Measurements from ENCODE around the gene DHDH.
"Not testable (repeated sequence)": the region's sequence is repeated elsewhere in the genome, so short reads cannot be mapped to it uniquely, and the experiment has no call there.

The DHDH gene

DNA sequence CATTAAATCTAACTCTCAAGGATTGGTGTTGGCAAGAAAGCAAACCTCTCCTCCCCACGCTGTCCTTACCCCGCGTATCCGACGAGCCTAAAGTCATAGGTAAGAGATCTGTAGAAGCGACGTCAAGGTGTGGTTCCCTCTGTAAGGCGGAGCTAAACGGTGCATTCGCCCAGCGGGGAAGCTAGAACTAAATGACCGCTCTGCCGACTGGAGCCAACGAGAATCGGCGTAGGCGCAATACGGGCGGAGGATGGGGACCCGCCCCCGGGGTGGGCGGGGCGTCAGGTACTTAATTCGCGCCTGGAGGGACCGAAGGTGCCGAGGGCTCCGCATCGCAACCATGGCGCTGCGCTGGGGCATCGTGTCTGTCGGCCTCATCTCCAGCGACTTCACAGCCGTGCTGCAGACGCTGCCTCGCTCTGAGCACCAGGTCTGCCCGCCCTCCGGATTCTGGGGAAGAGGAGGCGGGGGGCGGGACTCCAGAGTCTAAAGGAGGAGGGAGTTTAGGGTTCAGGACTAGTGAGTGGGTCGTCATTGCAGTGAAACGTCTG is at the start of gene DHDH:
DHDH (plus strand) TSS at position 318 of the 551 bp plus-strand sequence; CDS start at position 341, 23 bp downstream.
- no peaks in the 10 kb centered on the region for H3K9me3 Mint-ChIP-seq
- H3K4me3 Mint-ChIP-seq: peak within 1 kb of the TSS; percentile 71
- H3K27me3 Mint-ChIP-seq: peaks cover 38% of the 10 kb centered on the region
- intact Hi-C loops (cut with micrococcal nuclease): no loop called here
- H3K4me1 Mint-ChIP-seq (ENCODE audit: low read depth): peaks cover 26% of the 10 kb centered on the region
- H3K27ac Mint-ChIP-seq: no peak within 1 kb of the TSS
- no peaks in the 10 kb centered on the region for H3K36me3 Mint-ChIP-seq (ENCODE audit: low read depth)

DNA sequence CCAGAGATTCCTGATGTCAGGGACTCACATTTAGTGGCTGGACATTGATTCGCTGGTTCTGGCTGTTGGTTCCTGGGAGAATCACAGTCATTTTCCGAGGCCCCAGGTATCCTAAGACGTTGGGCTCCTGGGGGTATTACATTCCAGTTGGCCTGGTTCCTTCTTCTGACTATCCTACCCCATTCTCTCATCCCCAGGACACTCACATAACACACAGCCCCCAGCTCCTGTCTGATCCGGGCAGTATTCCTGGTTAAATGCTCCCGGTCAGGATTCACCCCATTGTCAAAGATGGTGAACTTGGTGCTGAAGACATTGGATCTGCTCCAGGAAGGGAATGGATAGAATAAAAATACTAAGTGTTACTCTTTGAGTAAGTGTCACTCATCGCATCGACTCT is 49.8 kb upstream of the DHDH start:
- no peak overlapping the region for H3K27ac Mint-ChIP-seq
- H3K4me3 Mint-ChIP-seq: no peak overlapping the region
- H3K9me3 Mint-ChIP-seq: peaks cover 9% of the 10 kb centered on the region
- H3K4me1 Mint-ChIP-seq (ENCODE audit: low read depth): peaks cover 33% of the 10 kb centered on the region
- intact Hi-C loops (cut with micrococcal nuclease): no loop called here
- H3K27me3 Mint-ChIP-seq: peaks cover 2% of the 10 kb centered on the region
- no peaks in the 10 kb centered on the region for H3K36me3 Mint-ChIP-seq (ENCODE audit: low read depth)

DNA sequence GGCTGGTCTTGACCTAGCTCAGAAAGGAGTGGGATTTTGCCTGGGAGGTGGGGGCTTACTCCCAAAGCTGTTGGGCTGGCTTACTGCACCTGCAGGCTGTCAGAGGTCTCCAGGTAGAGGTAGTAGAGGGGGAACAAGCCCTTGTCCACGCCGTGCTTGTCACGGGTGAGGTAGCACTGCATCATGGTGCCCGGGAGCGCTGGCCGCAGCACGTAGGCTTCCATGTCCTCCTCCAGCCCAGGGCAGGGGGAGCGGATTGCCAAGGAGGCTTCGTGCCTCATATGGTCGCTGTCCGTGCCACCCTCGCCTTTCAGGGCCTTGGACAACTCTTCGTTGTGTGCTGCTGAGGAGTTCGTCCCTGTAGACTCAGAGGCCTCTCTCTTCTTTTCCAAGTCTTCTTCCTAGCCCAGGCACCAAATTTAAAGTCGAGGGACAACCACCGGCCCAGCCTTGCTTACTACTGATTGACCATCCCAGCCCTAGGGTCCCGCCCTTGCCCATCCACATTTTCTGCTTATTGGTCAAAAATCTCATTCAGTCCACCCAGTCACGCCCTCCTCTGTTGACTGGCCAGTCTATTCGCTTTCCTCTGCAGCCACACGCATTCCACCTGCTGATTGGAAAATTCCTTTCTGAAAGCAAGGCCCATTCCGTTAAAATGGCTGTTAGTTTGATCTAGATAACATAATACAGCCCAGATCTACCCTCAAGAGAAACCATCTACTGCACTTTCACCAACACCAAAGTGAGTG is 45.5 kb upstream of the DHDH start:
- no peak overlapping the region for H3K4me3 Mint-ChIP-seq
- peaks cover 20% of the 10 kb centered on the region for H3K27me3 Mint-ChIP-seq
- no peaks in the 10 kb centered on the region for H3K9me3 Mint-ChIP-seq
- intact Hi-C loops (cut with micrococcal nuclease): no loop called here
- H3K4me1 Mint-ChIP-seq (ENCODE audit: low read depth): peaks cover 10% of the 10 kb centered on the region
- H3K36me3 Mint-ChIP-seq (ENCODE audit: low read depth): no peaks in the 10 kb centered on the region
- no peak overlapping the region for H3K27ac Mint-ChIP-seq

DNA sequence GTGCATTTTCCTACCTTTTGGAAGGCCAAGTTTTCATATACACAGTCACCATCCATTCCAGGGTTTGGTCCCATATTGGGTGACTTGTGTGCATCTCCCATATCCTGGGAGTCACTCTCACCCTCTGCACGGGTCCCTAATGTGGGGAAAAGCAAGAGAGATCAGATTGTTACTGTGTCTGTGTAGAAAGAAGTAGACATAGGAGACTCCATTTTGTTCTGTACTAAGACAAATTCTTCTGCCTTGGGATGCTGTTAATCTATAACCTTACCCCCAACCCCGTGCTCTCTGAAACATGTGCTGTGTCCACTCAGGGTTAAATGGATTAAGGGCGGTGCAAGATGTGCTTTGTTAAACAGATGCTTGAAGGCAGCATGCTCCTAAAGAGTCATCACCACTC is 44.0 kb upstream of the DHDH start:
- H3K4me1 Mint-ChIP-seq (ENCODE audit: low read depth); H3K4me3 Mint-ChIP-seq; H3K36me3 Mint-ChIP-seq (ENCODE audit: low read depth); intact Hi-C loops (cut with micrococcal nuclease); H3K27ac Mint-ChIP-seq; H3K9me3 Mint-ChIP-seq: not testable (repeated sequence)
- peaks cover 33% of the 10 kb centered on the region for H3K27me3 Mint-ChIP-seq

DNA sequence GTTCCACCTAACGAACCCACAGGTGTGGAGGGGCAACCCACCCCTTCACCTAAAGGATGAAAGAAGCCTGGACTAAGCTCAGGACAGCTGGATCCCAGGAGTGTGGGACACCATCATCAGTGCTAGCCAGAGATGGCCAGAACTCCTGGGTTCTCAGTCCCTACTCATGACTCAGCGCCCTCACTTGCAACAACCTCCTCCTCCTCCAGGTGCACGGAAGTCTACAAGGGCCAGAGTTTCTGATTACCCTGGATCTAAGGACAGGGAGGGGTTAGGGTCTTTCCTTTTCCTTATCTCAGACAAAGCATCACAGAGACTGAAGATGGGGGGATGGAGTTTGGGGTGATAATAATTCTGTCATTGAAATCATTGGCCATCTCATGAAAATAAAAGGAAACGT is 42.9 kb upstream of the DHDH start:
- Mint-ChIP-seq H3K36me3 (ENCODE audit: low read depth) (no peaks in the 10 kb centered on the region), H3K9me3 (no peaks in the 10 kb centered on the region), H3K4me3 (no peak overlapping the region), H3K27me3 (peaks cover 44% of the 10 kb centered on the region), H3K4me1 (ENCODE audit: low read depth) (peaks cover 9% of the 10 kb centered on the region), H3K27ac (no peak overlapping the region)
- intact Hi-C loops (cut with micrococcal nuclease): no loop called here

DNA sequence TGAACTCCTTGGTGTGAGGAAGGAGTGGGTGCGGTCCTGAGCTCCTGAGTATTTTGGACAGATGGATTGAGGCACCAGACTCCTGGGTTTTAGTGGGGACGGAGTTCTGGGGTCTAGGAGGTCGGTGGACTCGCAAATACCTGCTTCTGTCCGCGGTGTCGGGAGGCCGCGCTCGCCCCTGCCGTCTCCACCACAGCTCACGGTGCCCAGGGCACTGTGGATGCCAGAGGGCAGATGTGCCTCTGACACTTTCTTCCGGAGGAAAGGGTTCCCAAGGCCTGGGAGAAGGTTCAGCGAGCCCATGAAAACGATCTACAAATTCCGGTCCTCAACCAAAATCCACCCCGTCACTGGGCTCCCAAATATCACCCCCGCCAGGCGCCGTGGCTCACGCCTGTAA is 38.3 kb upstream of the DHDH start:
- peaks cover 34% of the 10 kb centered on the region for H3K4me1 Mint-ChIP-seq (ENCODE audit: low read depth)
- H3K27me3 Mint-ChIP-seq: peaks cover 65% of the 10 kb centered on the region
- H3K36me3 Mint-ChIP-seq (ENCODE audit: low read depth): peaks cover 3% of the 10 kb centered on the region
- H3K9me3 Mint-ChIP-seq: no peaks in the 10 kb centered on the region
- no peak overlapping the region for H3K27ac Mint-ChIP-seq
- intact Hi-C loops (cut with micrococcal nuclease): no loop called here
- H3K4me3 Mint-ChIP-seq: no peak overlapping the region

DNA sequence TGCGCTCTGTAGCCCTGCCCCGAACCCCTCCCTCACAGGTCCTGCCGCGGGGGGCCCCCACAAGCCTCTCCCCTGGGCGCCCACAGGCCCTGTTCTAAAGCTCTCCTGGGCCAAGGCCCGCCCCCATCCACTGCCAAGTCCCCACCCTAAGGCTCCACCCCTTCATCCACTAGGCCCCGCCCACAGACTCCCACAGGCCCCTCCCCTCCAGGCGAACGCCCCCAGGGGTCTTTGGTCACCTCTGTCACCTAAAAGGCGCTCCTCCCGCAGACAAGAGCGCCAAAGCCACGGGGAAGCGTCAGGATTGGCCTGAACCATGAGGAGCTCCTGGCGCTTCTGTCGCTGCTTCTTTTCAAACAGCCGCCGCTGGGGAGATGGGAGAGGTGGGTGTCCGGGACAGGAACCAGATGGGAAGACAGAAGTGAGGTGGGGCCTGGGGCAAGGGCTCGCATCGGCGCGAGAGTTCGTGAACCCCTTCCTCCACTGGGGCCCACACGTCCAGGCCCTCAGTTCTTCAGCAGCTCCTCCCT is 37.2 kb upstream of the DHDH start:
- H3K36me3 Mint-ChIP-seq (ENCODE audit: low read depth): peaks cover 13% of the 10 kb centered on the region
- H3K9me3 Mint-ChIP-seq: no peaks in the 10 kb centered on the region
- peak overlapping the region; percentile 70 for H3K27ac Mint-ChIP-seq
- intact Hi-C loops (cut with micrococcal nuclease): no loop called here
- peaks cover 38% of the 10 kb centered on the region for H3K4me1 Mint-ChIP-seq (ENCODE audit: low read depth)
- H3K27me3 Mint-ChIP-seq: peaks cover 61% of the 10 kb centered on the region
- peak overlapping the region; percentile 69 for H3K4me3 Mint-ChIP-seq

DNA sequence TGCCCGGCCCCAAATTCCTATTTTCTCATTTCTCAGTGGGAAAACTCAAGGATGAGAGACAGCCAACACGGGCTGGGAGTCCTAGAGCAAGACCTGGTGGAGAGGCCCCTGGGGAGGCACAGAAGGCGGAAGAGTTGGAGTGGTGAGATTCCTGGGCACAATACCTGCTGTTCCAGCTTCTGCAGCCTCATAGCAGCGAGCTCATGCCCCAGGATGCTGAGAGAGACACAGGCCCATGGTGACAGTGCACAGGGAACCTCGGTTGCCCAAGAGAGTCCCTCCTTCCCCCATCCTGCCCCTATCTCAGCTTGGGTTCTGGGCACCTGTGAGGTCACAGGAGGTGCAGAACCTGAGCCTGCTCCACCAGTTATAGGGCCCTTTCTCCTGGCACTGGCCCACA is 36.3 kb upstream of the DHDH start:
- peak overlapping the region; percentile 39 for H3K27ac Mint-ChIP-seq
- intact Hi-C loops (cut with micrococcal nuclease): no loop called here

DNA sequence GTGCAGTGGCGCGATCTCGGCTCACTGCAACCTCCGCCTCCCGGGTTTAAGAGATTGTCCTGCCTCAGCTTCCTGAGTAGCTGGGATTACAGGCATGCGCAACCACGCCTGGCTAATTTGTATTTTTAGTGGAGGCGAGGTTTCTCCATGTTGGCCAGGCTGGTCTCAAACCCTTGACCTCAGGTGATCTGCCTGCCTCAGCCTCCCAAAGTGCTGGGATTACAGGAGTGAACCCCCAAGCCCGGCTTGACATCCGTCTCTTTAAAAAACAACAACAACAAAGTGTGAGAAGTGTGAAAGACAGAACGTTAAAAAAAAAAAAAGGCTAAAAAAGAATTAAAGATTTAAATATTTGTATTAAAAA is 34.1 kb upstream of the DHDH start:
- intact Hi-C loops (cut with micrococcal nuclease); H3K9me3 Mint-ChIP-seq: not testable (repeated sequence)
- Mint-ChIP-seq H3K4me1 (ENCODE audit: low read depth) (peaks cover 54% of the 10 kb centered on the region), H3K27ac (peak overlapping the region; percentile 99), H3K4me3 (peak overlapping the region; percentile 59), H3K27me3 (peaks cover 33% of the 10 kb centered on the region), H3K36me3 (ENCODE audit: low read depth) (peaks cover 44% of the 10 kb centered on the region)

More for the DNA sequence above, 36.3 kb upstream of the DHDH start:
- Mint-ChIP-seq H3K9me3 (no peaks in the 10 kb centered on the region), H3K36me3 (ENCODE audit: low read depth) (peaks cover 23% of the 10 kb centered on the region), H3K27me3 (peaks cover 54% of the 10 kb centered on the region), H3K4me3 (no peak overlapping the region), H3K4me1 (ENCODE audit: low read depth) (peaks cover 47% of the 10 kb centered on the region)

DNA sequence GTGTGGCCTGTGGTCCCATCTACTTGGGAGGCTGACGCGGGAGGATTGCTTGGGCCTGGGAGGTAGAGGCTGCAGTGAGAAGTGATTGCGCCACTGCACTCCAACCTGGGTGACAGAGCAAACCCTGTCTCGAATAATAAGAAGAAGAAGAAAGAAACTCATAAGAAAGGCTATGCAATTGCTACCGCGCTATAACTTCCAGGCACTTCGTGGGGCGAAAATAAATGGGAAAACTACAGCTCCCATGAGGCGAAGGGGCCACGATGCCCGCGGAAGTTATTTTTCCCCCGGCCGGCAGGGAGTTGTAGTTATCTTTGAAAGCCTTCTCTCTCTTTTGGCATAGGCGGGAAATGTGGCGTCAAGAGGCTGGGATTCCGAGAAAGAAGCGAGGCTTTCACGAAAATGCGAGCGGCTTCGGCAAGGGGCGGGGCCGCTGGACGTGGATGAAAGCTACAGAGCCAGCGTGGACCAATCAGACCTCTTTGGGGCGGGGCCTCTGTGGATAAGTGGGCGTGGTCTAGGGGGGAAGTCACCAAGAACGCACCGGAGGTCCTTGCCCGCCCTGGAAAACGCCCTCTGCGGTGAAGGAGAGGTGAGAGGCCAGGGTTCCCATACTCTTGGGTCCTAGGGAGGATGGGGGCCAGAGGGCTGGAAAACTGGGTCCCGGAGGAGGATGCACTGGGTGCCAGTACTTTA is 33.6 kb upstream of the DHDH start, which contains the start of gene NUCB1:
NUCB1 (plus strand) TSS at position 532 of the 696 bp plus-strand sequence. CDS start 485 bp downstream, outside the sequence.
- Mint-ChIP-seq H3K36me3 (ENCODE audit: low read depth) (peaks cover 50% of the 10 kb centered on the region), H3K27ac (peak within 1 kb of the TSS; percentile 99), H3K4me1 (ENCODE audit: low read depth) (peaks cover 51% of the 10 kb centered on the region), H3K4me3 (peak within 1 kb of the TSS; percentile 100), H3K9me3 (no peaks in the 10 kb centered on the region), H3K27me3 (peaks cover 28% of the 10 kb centered on the region)
- intact Hi-C loops (cut with micrococcal nuclease): loop anchor here (1.0 kb wide), 2 partner anchors 25 to 67 kb away; no protein-coding TSS in a partner anchor

DNA sequence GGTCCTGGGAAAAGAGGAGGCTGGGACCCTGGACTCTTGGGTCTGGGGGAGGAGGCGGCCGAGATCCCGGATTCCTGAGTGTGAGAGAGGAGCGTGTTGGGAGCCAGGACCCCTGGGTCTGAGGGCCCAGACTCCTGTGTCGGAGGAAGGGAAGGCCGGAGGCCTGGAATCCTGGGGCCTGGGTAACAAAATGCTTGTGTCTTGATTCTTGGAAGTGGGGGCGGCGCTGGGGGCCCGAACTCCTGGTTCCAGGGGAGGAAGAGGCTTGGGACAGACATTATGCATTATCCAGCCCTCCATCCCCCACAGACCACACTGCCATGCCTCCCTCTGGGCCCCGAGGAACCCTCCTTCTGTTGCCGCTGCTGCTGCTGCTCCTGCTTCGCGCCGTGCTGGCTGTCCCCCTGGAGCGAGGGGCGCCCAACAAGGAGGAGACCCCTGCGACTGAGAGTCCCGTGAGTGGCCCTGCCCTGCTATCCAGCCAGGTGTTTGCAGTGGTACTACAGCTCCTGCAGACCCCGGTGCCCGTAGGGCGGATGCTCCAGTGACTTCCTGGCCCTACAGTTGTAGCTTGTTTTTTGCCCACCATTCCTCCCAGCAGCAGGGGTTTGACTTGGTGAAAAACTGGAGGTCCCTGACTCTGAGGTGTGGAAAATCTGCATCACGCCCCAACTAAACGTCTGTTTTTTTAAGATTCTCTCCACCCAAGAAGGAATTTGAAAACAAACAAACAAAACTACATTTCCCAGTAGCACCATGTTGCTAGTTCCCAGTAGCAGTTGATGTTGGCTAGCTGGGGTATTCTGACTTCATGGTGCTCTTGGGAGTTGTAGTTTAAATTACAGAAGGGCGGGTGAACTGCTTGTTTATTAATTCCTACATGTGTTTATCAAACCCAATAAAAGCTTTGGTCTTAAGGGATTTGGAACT is 32.8 kb upstream of the DHDH start:
- intact Hi-C loops (cut with micrococcal nuclease): loop anchor here (1.0 kb wide), 2 partner anchors 25 to 67 kb away; no protein-coding TSS in a partner anchor
- Mint-ChIP-seq H3K27ac (peak overlapping the region; percentile 99), H3K27me3 (peaks cover 20% of the 10 kb centered on the region), H3K4me3 (peak overlapping the region; percentile 100), H3K4me1 (ENCODE audit: low read depth) (peaks cover 48% of the 10 kb centered on the region), H3K36me3 (ENCODE audit: low read depth) (peaks cover 58% of the 10 kb centered on the region), H3K9me3 (no peaks in the 10 kb centered on the region)

DNA sequence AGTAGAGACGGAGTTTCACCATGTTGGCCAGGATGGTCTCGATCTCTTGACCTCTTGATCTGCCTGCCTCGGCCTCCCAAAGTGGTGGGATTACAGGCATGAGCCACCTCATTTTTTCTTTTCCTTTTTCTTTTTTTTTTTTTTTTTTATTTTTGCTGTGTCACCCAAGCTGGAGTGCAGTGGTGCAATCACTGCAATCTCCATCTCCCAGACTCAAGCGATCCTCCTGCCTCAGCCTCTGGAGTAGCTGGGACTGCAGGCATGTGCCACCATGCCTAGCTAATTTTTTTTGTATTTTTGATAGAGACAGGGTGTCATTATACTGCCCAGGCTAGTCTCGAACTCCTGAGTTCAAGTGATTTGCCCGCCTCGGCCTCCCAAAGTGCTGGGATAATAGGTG is 31.2 kb upstream of the DHDH start:
- Mint-ChIP-seq H3K4me1 (ENCODE audit: low read depth) (peaks cover 43% of the 10 kb centered on the region), H3K4me3 (peak overlapping the region; percentile 15), H3K36me3 (ENCODE audit: low read depth) (peaks cover 74% of the 10 kb centered on the region), H3K27ac (peak overlapping the region; percentile 18)
- H3K27me3 Mint-ChIP-seq; H3K9me3 Mint-ChIP-seq; intact Hi-C loops (cut with micrococcal nuclease): not testable (repeated sequence)

DNA sequence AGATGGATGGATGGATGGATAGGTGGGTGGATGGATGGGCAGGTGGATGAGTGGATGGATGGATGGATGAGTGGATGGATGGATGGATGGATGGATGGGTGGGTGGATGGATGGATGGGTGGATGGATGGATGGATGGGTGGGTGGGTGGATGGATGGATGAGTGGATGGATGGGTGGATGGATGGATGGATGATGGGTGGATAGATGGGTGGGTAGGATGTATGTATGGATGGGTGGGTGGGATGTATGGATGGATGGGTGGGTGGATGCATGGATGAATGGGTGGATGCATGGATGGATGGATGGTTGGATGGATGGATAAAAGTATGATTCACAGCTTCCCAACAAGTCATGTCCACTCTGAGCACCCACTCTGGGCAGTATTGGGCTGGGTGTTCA is 29.7 kb upstream of the DHDH start:
- Mint-ChIP-seq H3K4me1 (ENCODE audit: low read depth) (peaks cover 54% of the 10 kb centered on the region), H3K36me3 (ENCODE audit: low read depth) (peaks cover 89% of the 10 kb centered on the region)
- H3K27ac Mint-ChIP-seq; H3K9me3 Mint-ChIP-seq; H3K4me3 Mint-ChIP-seq; H3K27me3 Mint-ChIP-seq; intact Hi-C loops (cut with micrococcal nuclease): not testable (repeated sequence)

Measured in dendritic cell treated with granulocyte-macrophage colony-stimulating factor and Interleukin-4, amounts not matched to agents 40 ng/mL and 50 ng/mL, for 4 days (primary cell).